GM12878 (cell line): ENCODE data around the gene STAMBP. TPM values are rescaled to one million over a fixed set of nuclear protein-coding genes. Genes with fewer than 3 reads are reported as not detected.

ENCODE experiments used
- ATAC-seq: fragments of 200-7000 bp; cut with Tn5 transposase; 3 replicates; pipeline ENCODE4 v1.9.1; 2020; ENCODE audit warnings: mild to moderate bottlenecking, moderate library complexity
- BruUV-seq: library from RNA; stranded (reverse); fragments of 400-500 nt; replicated peaks from 2 replicates; lab custom pipeline; 2021; lab: Mats Ljungman, UMichigan
- CTCF ChIA-PET: fragments of 300-600 bp; sonication (Branson Sonifier 250); formaldehyde crosslinking; extraction: SDS; loops from one replicate; lab custom pipeline; 2021; ENCODE audit warnings: inconsistent platforms; lab: Yijun Ruan, JAX
- POLR2A ChIA-PET: fragments of 350-600 bp; formaldehyde crosslinking; extraction: SDS; loops from one replicate; lab custom pipeline; 2021; ENCODE audit warnings: inconsistent platforms; lab: Charles Lee
- RAD21 ChIA-PET: fragments of 300-600 bp; sonication (Branson Sonifier 250); formaldehyde crosslinking; loops from one replicate; lab custom pipeline; 2023; ENCODE audit warnings: antibody characterized with exemption; ENCODE audit not compliant: unreplicated experiment; lab: Charles Lee
- SMC1A ChIA-PET: fragments of 300-600 bp; sonication (Branson Sonifier 250); formaldehyde crosslinking; loops from one replicate; lab custom pipeline; 2023; ENCODE audit not compliant: unreplicated experiment, uncharacterized antibody; lab: Charles Lee
- DNase-seq: peaks from one replicate; pipeline ENCODE4 v3.0.0-alpha.2; 2011; ENCODE audit warnings: low read depth, low spot score
- FAIRE-seq: peaks from 3 replicates; lab custom pipeline; 2011; peaks lifted over from hg19 to GRCh38; lab: Jason Lieb, UNC
- H2AFZ ChIP-seq: 2 replicates; pipeline ENCODE4 v1.6.0; 2011; ENCODE audit warnings: low read depth, low read length, control low read depth; ENCODE audit not compliant: control insufficient read depth
- H3K27ac ChIP-seq: 2 replicates; pipeline ENCODE4 v1.5.1; 2011; ENCODE audit warnings: control low read depth; ENCODE audit not compliant: control insufficient read depth, insufficient read depth
- H3K27me3 ChIP-seq, 2 experiments: replicated peaks in 1 of 2; 2 replicates each; pipeline versions ENCODE4 v1.6.0 to v1.6.1; 2011; ENCODE audit warnings: low read length in 1 of 2; ENCODE audit not compliant: control insufficient read depth in 2 of 2, insufficient read depth in 2 of 2
- H3K36me3 ChIP-seq, 2 experiments: 2 replicates each; pipeline ENCODE4 v1.5.1; 2011; ENCODE audit warnings: low read length in 1 of 2; ENCODE audit not compliant: control insufficient read depth in 2 of 2, insufficient read depth in 2 of 2
- H3K4me1 ChIP-seq: 2 replicates; pipeline ENCODE4 v1.6.1; 2011; ENCODE audit warnings: mild to moderate bottlenecking, low read length, moderate library complexity, mixed read lengths; ENCODE audit not compliant: control insufficient read depth, insufficient read depth
- H3K4me2 ChIP-seq: 2 replicates; pipeline ENCODE4 v1.6.0; 2011; ENCODE audit warnings: control low read depth; ENCODE audit not compliant: control insufficient read depth, insufficient read depth
- H3K4me3 ChIP-seq: fragments of 200-600 bp; sonication (generic); 2 replicates; pipeline ENCODE4 v1.5.1; 2016
- H3K79me2 ChIP-seq: 2 replicates; pipeline ENCODE4 v1.6.0; 2011; ENCODE audit warnings: low read length; ENCODE audit not compliant: control insufficient read depth, insufficient read depth
- H3K9ac ChIP-seq: 2 replicates; pipeline ENCODE4 v1.8.0; 2011; ENCODE audit warnings: low read length, control low read depth, mixed read lengths; ENCODE audit not compliant: control insufficient read depth, insufficient read depth
- H3K9me3 ChIP-seq: replicated peaks from 3 replicates; pipeline ENCODE4 v1.5.1; 2011; ENCODE audit warnings: mild to moderate bottlenecking, low read length; ENCODE audit not compliant: control insufficient read depth, insufficient read depth
- H4K20me1 ChIP-seq: 2 replicates; pipeline ENCODE4 v1.6.0; 2011; ENCODE audit not compliant: control insufficient read depth, insufficient read depth
- BACH1 ChIP-seq: fragments of 450-650 bp; IDR thresholded peaks from 2 replicates; pipeline ENCODE4 v1.6.1; 2017; ENCODE audit warnings: mild to moderate bottlenecking, borderline replicate concordance
- CHD2 ChIP-seq: IDR thresholded peaks from 2 replicates; pipeline ENCODE4 v1.6.1; 2011; ENCODE audit warnings: low read depth, low read length, improper control_type of control experiment, borderline replicate concordance
- EP300 ChIP-seq, 2 experiments: fragments of 150-350 bp in 1 of 2; IDR thresholded peaks; 2 replicates each; pipeline ENCODE4 v1.6.1; 2011 to 2012; ENCODE audit warnings: low read depth in 2 of 2, low read length in 2 of 2, borderline replicate concordance in 1 of 2, improper control_type of control experiment in 1 of 2, inconsistent platforms in 1 of 2; ENCODE audit not compliant: control insufficient read depth in 1 of 2
- MYC ChIP-seq: IDR thresholded peaks from 2 replicates; pipeline ENCODE4 v1.6.1; 2011; ENCODE audit warnings: mild to moderate bottlenecking, low read length, moderate library complexity, inconsistent platforms; ENCODE audit not compliant: insufficient read depth, insufficient replicate concordance, insufficient read length, severe bottlenecking
- POLR2AphosphoS2 ChIP-seq: IDR thresholded peaks from 2 replicates; pipeline ENCODE4 v1.6.1; 2011; ENCODE audit warnings: low read depth, mild to moderate bottlenecking, low read length, improper control_type of control experiment, moderate library complexity
- RAD51 ChIP-seq: fragments of 450-650 bp; IDR thresholded peaks from 2 replicates; pipeline ENCODE4 v1.6.1; 2016; ENCODE audit warnings: moderate library complexity, mild to moderate bottlenecking, inconsistent platforms
- SIX5 ChIP-seq: IDR thresholded peaks from 2 replicates; pipeline ENCODE4 v1.6.1; 2011; ENCODE audit warnings: mild to moderate bottlenecking, low read depth, low read length, moderate library complexity; ENCODE audit not compliant: severe bottlenecking
- TCF7 ChIP-seq: IDR thresholded peaks from 2 replicates; pipeline ENCODE4 v1.6.1; 2014; ENCODE audit warnings: antibody characterized with exemption, borderline replicate concordance
- ZZZ3 ChIP-seq: IDR thresholded peaks from 2 replicates; pipeline ENCODE4 v1.6.1; 2011; ENCODE audit warnings: low read depth; ENCODE audit not compliant: control insufficient read depth, insufficient read length
- WGBS: methylation state at CpG from one replicate; pipeline ENCODE4 v1.1.6; 2016; ENCODE audit warnings: low lambda C conversion rate; ENCODE audit not compliant: insufficient replicate concordance, insufficient coverage; ENCODE audit errors: missing lambda C conversion rate; 5-methylcytosine and 5-hydroxymethylcytosine counted together
- in situ Hi-C: fragments of 300-500 bp; cut with MboI; formaldehyde crosslinking; loops from 9 replicates; pipeline ENCODE4 v1.14.3; 2018; ENCODE audit warnings: mixed read lengths
- intact Hi-C: fragments of 100-400 bp; cut with micrococcal nuclease; formaldehyde crosslinking; loops from one replicate; pipeline ENCODE4 v1.14.2; 2022; ENCODE audit not compliant: unreplicated experiment
- polyA plus RNA-seq, 11 experiments: library from polyadenylated mRNA; depleted of rRNA in 4 of 11; unstranded in 6 of 11; stranded (reverse) in 5 of 11; fragments of >200 nt; fragmentation: Nextera tagmentation in 4 of 11; fragmentation: Illumina TruSeq in 1 of 11; extraction: Ambion mirVana in 4 of 11; extraction: Trizol in 1 of 11; gene quantifications; 1 replicate in 1 of 11; 2 replicates in 10 of 11; pipeline versions ENCODE4 v1.2.1 to v1.2.3, GENCODE V29; 2011 to 2016; ENCODE audit warnings: inconsistent platforms in 2 of 11, missing spikeins in 2 of 11, low read depth in 1 of 11
- total RNA-seq, 4 experiments: library from RNA; depleted of rRNA in 3 of 4; stranded (reverse); fragments of >200 nt in 3 of 4; fragmentation: Illumina TruSeq in 1 of 4; extraction: Trizol in 1 of 4; gene quantifications; 2 replicates each; pipeline versions ENCODE4 v1.2.1 to v1.2.3, GENCODE V29; 2013 to 2021
- TF ChIP-seq, protein P1 (sequence below): fragments of 450-650 bp; IDR thresholded peaks from 2 replicates; pipeline ENCODE4 v1.6.1; 2016; ENCODE audit warnings: mild to moderate bottlenecking
- TF ChIP-seq, protein P2 (sequence below): fragments of 450-650 bp; IDR thresholded peaks from 2 replicates; pipeline ENCODE4 v1.6.1; 2017; ENCODE audit warnings: low read depth, mild to moderate bottlenecking, moderate library complexity
- TF ChIP-seq, protein P3 (sequence below): fragments of 450-650 bp; IDR thresholded peaks from 2 replicates; pipeline ENCODE4 v1.6.1; 2017; ENCODE audit warnings: antibody characterized with exemption, mild to moderate bottlenecking, moderate library complexity
- TF ChIP-seq, protein P4 (sequence below): IDR thresholded peaks from 2 replicates; pipeline ENCODE4 v1.6.1; 2012; ENCODE audit warnings: low read length, inconsistent platforms

Gene STAMBP
- total and polyA plus RNA-seq, 10 of the 15 experiments (the other 5 are each of a cell fraction or from before 2014, with no cell fraction given) = 38.9 to 84.1 (median 69.7) TPM

DNA sequence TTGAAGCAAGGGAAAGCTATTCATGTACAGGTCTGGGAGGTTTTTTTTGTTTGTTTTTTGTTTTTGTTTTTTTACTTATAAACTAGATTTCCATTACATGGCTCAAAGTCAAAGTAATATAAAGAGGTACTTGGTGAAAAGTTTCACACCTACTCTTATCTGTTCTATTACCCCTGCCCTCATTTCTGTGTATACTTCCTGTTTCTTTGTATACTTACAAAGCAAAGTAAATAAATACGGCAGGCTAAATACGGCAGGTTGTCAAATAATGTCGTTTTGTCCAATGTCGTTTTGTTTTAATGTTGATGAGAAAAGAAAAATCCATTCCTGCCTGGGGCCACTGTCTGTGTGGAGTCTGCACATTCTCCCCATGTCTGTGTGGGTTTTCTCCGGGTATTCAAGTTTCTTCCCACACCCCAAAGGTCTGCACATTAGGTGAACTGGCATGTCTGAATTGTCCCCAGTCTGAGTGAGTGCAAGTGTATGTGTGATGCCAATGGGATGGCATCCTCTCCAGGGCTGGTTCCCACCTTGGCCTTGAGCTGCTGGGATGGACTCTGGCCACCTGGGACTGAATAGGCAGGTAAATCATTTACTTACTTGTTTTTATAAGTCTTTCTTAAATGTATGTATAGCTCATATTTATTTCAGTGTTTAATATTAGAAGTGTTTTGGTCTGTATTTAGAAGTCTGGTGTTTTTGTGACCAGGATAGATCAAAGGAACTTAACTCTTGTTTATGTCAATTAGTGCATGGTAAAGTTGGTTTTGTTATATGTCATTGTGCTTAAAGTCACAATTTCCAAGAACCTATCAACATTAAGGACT is 13.4 kb downstream of the STAMBP start:
- Histone ChIP-seq H4K20me1 (no peaks in the 10 kb centered on the region), H3K9me3 (no peaks in the 10 kb centered on the region), H3K4me3 (no peak overlapping the region), H3K4me1 (no peaks in the 10 kb centered on the region), H3K4me2 (no peak overlapping the region), H3K27me3 (no peaks in the 10 kb centered on the region)
- intact Hi-C loops = no loop called here
- BruUV-seq = no TSS peak
- in situ Hi-C loops = no loop called here
- CTCF ChIA-PET = interaction anchor here (0.6 to 4.3 kb wide), 9 partner anchors 15 to 313 kb away, joined by 3 to 24 read pairs (median 4); partner anchors contain the start of gene STAMBP
- no peak for TF ChIP-seq CHD2
- no peak for TF ChIP-seq RAD51
- no peak for TF ChIP-seq ZZZ3
- TF ChIP-seq TCF7 = no peak
- TF ChIP-seq, protein P1, sequence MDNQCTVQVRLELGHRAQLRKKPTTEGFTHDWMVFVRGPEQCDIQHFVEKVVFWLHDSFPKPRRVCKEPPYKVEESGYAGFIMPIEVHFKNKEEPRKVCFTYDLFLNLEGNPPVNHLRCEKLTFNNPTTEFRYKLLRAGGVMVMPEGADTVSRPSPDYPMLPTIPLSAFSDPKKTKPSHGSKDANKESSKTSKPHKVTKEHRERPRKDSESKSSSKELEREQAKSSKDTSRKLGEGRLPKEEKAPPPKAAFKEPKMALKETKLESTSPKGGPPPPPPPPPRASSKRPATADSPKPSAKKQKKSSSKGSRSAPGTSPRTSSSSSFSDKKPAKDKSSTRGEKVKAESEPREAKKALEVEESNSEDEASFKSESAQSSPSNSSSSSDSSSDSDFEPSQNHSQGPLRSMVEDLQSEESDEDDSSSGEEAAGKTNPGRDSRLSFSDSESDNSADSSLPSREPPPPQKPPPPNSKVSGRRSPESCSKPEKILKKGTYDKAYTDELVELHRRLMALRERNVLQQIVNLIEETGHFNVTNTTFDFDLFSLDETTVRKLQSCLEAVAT = no peak
- TF ChIP-seq EP300 (IDR thresholded peaks at IDR 0.05; ENCODE audit: borderline replicate concordance in 1 of 2, control insufficient read depth in 1 of 2, low read depth in 2 of 2, low read length in 2 of 2) = no peak
- no peak for TF ChIP-seq SIX5
- no peak for TF ChIP-seq MYC
- no peak for TF ChIP-seq BACH1
- TF ChIP-seq, protein P2, sequence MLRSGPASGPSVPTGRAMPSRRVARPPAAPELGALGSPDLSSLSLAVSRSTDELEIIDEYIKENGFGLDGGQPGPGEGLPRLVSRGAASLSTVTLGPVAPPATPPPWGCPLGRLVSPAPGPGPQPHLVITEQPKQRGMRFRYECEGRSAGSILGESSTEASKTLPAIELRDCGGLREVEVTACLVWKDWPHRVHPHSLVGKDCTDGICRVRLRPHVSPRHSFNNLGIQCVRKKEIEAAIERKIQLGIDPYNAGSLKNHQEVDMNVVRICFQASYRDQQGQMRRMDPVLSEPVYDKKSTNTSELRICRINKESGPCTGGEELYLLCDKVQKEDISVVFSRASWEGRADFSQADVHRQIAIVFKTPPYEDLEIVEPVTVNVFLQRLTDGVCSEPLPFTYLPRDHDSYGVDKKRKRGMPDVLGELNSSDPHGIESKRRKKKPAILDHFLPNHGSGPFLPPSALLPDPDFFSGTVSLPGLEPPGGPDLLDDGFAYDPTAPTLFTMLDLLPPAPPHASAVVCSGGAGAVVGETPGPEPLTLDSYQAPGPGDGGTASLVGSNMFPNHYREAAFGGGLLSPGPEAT = no peak
- TF ChIP-seq, protein P3, sequence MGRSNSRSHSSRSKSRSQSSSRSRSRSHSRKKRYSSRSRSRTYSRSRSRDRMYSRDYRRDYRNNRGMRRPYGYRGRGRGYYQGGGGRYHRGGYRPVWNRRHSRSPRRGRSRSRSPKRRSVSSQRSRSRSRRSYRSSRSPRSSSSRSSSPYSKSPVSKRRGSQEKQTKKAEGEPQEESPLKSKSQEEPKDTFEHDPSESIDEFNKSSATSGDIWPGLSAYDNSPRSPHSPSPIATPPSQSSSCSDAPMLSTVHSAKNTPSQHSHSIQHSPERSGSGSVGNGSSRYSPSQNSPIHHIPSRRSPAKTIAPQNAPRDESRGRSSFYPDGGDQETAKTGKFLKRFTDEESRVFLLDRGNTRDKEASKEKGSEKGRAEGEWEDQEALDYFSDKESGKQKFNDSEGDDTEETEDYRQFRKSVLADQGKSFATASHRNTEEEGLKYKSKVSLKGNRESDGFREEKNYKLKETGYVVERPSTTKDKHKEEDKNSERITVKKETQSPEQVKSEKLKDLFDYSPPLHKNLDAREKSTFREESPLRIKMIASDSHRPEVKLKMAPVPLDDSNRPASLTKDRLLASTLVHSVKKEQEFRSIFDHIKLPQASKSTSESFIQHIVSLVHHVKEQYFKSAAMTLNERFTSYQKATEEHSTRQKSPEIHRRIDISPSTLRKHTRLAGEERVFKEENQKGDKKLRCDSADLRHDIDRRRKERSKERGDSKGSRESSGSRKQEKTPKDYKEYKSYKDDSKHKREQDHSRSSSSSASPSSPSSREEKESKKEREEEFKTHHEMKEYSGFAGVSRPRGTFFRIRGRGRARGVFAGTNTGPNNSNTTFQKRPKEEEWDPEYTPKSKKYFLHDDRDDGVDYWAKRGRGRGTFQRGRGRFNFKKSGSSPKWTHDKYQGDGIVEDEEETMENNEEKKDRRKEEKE = no peak
- no peak for TF ChIP-seq POLR2AphosphoS2
- TF ChIP-seq, protein P4, sequence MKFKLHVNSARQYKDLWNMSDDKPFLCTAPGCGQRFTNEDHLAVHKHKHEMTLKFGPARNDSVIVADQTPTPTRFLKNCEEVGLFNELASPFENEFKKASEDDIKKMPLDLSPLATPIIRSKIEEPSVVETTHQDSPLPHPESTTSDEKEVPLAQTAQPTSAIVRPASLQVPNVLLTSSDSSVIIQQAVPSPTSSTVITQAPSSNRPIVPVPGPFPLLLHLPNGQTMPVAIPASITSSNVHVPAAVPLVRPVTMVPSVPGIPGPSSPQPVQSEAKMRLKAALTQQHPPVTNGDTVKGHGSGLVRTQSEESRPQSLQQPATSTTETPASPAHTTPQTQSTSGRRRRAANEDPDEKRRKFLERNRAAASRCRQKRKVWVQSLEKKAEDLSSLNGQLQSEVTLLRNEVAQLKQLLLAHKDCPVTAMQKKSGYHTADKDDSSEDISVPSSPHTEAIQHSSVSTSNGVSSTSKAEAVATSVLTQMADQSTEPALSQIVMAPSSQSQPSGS = no peak
- TF ChIP-seq, all 136 proteins: peak for 0
- Histone ChIP-seq H3K9ac (no peak overlapping the region), H2AFZ (no peak overlapping the region), H3K27ac (no peak overlapping the region), H3K36me3 (peaks cover 0 to 21% of the 10 kb centered on the region in 2 experiments; a peak in 3 of 4 replicates), H3K79me2 (no peaks in the 10 kb centered on the region; the same call in 1 of the 2 replicates)
- ChIA-PET SMC1A (interaction anchor here (1.0 to 1.3 kb wide), 3 partner anchors 19 to 106 kb away, joined by 3 read pairs; no protein-coding TSS in a partner anchor), RAD21 (interaction anchor here (0.9 kb wide), 1 partner anchor 18 kb away, joined by 4 read pairs; no protein-coding TSS in a partner anchor), POLR2A (no interaction called here)
- FAIRE-seq = no peak
- DNase-seq = no peak
- WGBS = 93% methylated on average over 5 of the region's 5 CpGs
- ATAC-seq = no peak
